Smooth muscle cell of bladder (primary cell): Measurements from ENCODE around the gene OR52N1. TPM values are rescaled to one million over a fixed set of nuclear protein-coding genes. Genes with fewer than 3 reads are reported as not detected.

Experiments
- total RNA-seq: library from RNA; depleted of rRNA; stranded (reverse); fragments of >200 nt; gene quantifications from 2 replicates; pipeline ENCODE4 v1.2.3, GENCODE V29; 2014

The OR52N1 gene
- total RNA-seq: not detected in 2 replicates

DNA sequence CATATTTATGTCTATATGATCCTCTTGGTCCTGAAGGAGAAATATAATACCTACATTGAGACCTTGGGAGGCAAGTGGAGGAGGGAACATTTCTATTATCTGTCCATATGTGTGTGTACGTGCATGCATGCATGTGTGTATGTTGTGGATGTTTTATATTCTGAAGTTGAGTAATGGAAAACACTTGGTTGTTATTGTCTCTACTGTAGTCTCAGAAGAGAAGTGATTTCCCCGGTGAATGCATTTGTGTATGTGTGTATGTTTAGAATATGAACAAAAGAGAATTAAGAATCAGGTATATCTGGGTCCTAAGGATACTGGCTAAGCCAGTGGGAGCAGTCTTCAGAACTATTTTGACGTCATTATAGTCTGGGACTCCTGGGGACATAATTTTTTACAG lies at the start of gene OR52N1:
Gene OR52N1 (minus strand): TSS at position 101 of the 400 bp plus-strand sequence. CDS start 2,449 bp downstream, outside the sequence.

DNA sequence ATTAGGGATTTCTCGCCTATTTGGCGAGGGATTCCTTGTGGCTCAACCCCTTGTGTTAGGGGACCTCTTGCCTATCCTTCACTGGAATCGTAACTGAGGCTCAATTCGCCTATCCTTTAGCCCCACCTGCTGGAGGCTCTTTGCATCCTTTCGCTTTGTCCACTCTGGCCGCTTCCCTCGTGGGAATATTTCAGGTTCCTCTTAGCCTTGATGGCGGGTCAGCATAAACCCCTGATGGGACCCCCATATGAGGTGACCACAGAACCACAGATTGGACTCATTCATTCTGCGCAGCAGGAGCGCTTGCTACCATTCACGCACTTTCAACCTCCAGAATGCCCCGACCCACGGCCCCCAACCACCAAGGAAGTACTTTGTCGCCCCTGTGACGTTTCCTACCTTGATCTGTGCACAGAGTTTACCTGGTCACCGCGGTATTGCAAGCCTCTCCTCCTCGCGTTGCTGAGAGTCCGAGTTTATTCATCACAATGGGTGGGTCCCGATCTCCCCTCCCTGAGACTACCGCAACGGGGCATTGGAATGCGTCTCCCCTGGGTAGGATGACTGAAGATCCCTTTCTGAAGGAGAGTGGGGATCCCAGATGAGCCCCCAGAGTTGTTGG lies 17.5 kb upstream of the OR52N1 start, which contains the start of gene OR52N2:
Gene OR52N2 (plus strand): TSS at position 425 of the 622 bp plus-strand sequence. CDS start 11,412 bp downstream, outside the sequence.

DNA sequence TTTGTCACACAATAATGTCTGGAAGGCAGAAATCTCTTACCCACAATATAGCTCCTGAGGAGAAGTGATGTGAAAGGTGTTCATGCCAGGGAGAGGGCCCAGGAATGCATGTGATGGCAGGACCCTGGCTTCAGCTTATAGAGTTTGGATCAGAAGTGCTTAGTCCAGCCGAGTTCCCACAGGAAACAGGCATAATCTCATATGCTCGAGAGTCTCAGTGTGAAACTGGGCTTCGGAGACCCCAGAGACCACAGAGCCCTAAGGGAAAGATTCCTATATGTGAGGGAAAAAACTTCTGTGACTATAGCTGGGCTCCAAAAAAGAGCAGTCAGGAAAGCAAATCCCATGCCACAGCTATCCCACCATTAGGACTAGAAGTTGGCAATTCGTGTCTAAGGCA lies 7.8 kb downstream of the OR52N1 start, which contains the start of gene OR52N5:
Gene OR52N5 (minus strand): TSS at position 101 of the 400 bp plus-strand sequence. CDS start 4,721 bp downstream, outside the sequence.

GRCh38 chr11:5753943-5754342 lies 37.1 kb downstream of the OR52N1 start, which contains the start of gene OR52N4:
Gene OR52N4 (plus strand): TSS chr11:5754243. CDS start chr11:5754741, 498 bp downstream.

Other genes starting within 250 kb of the OR52N1 start
- gene OR52H1, start 242.7 kb downstream of the OR52N1 start, total RNA-seq: 0.43 and 0.65 TPM in 2 replicates
- not detected in 2 replicates for gene OR52B6, start 210.4 kb downstream of the OR52N1 start, total RNA-seq
- gene TRIM6, start 194.6 kb downstream of the OR52N1 start, total RNA-seq: 3.0 and 4.6 TPM in 2 replicates
- 8.7 and 11.4 TPM in 2 replicates for gene TRIM34, start 166.3 kb downstream of the OR52N1 start, total RNA-seq
- 38.5 and 43.5 TPM in 2 replicates for gene TRIM5, start 106.2 kb downstream of the OR52N1 start, total RNA-seq
- gene TRIM22, start 101.5 kb downstream of the OR52N1 start, total RNA-seq: 82.2 and 84.5 TPM in 2 replicates
- gene OR56B1, start 54.8 kb downstream of the OR52N1 start, total RNA-seq: not detected in 2 replicates
- not detected in 2 replicates for gene OR52N4, start 37.0 kb downstream of the OR52N1 start, total RNA-seq
- gene OR52N5, start 7.9 kb downstream of the OR52N1 start, total RNA-seq: not detected in 2 replicates
- not detected in 2 replicates for gene OR52N2, start 17.7 kb upstream of the OR52N1 start, total RNA-seq
- gene OR52E6, start 50.6 kb upstream of the OR52N1 start, total RNA-seq: not detected in 2 replicates
- gene OR52E8, start 66.4 kb upstream of the OR52N1 start, total RNA-seq: not detected in 2 replicates
- not detected in 2 replicates for gene OR52E4, start 89.4 kb upstream of the OR52N1 start, total RNA-seq
- not detected in 2 replicates for gene OR52E5, start 101.9 kb upstream of the OR52N1 start, total RNA-seq
- not detected in 2 replicates for gene OR56A3, start 151.0 kb upstream of the OR52N1 start, total RNA-seq
- gene OR56A5, start 177.2 kb upstream of the OR52N1 start, total RNA-seq: not detected in 2 replicates
- not detected in 2 replicates for gene OR52L1, start 195.7 kb upstream of the OR52N1 start, total RNA-seq
- gene OR56A4, start 215.7 kb upstream of the OR52N1 start, total RNA-seq: not detected in 2 replicates
- gene OR56A1, start 239.5 kb upstream of the OR52N1 start, total RNA-seq: not detected in 2 replicates